Uterus (tissue), 2 donors: ENCODE results near the gene ANKRD44.

Experiments used
- POLR2A ChIP-seq, 2 donors: fragments of 450-650 bp; IDR thresholded peaks; one replicate each; pipeline ENCODE4 v1.6.1; 2016; ENCODE audit warnings: antibody characterized with exemption in 2 of 2, mild to moderate bottlenecking in 1 of 2, moderate library complexity in 1 of 2
- TF ChIP-seq, protein P1 (sequence below), 4 experiments: fragments of 200-600 bp in 2 of 4; fragments of 450-650 bp in 2 of 4; sonication (generic) in 2 of 4; IDR thresholded peaks; one replicate each; pipeline ENCODE4 v1.5.1; 2016 to 2019; ENCODE audit warnings: antibody characterized with exemption in 4 of 4, mild to moderate bottlenecking in 2 of 4, moderate library complexity in 1 of 4

GRCh38 chr2:197268786-197269584, 41.6 kb downstream of the ANKRD44 start:
- TF ChIP-seq, protein P1, sequence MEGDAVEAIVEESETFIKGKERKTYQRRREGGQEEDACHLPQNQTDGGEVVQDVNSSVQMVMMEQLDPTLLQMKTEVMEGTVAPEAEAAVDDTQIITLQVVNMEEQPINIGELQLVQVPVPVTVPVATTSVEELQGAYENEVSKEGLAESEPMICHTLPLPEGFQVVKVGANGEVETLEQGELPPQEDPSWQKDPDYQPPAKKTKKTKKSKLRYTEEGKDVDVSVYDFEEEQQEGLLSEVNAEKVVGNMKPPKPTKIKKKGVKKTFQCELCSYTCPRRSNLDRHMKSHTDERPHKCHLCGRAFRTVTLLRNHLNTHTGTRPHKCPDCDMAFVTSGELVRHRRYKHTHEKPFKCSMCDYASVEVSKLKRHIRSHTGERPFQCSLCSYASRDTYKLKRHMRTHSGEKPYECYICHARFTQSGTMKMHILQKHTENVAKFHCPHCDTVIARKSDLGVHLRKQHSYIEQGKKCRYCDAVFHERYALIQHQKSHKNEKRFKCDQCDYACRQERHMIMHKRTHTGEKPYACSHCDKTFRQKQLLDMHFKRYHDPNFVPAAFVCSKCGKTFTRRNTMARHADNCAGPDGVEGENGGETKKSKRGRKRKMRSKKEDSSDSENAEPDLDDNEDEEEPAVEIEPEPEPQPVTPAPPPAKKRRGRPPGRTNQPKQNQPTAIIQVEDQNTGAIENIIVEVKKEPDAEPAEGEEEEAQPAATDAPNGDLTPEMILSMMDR (IDR thresholded peaks at IDR 0.05) = no peak
- TF ChIP-seq POLR2A (IDR thresholded peaks at IDR 0.05) = no peak
